Kidney (tissue), 22 donors: ENCODE data around the gene VCL. TPM values are rescaled to one million over a fixed set of nuclear protein-coding genes. Genes with fewer than 3 reads are reported as not detected.

ENCODE experiments used
- DNase-seq, 5 donors: peaks; one replicate each; pipeline ENCODE4 v3.0.0-alpha.2; 2013 to 2020
- FAIRE-seq: peaks from 2 replicates; lab custom pipeline; 2012; peaks lifted over from hg19 to GRCh38; lab: Jason Lieb, UNC
- H3K27ac ChIP-seq, 2 donors: one replicate each; pipeline ENCODE4 v1.7.0; 2013; ENCODE audit warnings: low read depth in 2 of 2, low read length in 2 of 2, inconsistent platforms in 1 of 2
- H3K27me3 ChIP-seq: one replicate; pipeline ENCODE4 v1.7.1; 2013; ENCODE audit warnings: low read length, inconsistent platforms; ENCODE audit not compliant: control insufficient read depth, insufficient read depth
- H3K36me3 ChIP-seq, 3 donors: one replicate each; pipeline versions ENCODE4 v1.7.0 to v1.7.1; 2013; ENCODE audit warnings: low read length in 3 of 3, control low read depth in 1 of 3, inconsistent platforms in 1 of 3; ENCODE audit not compliant: insufficient read depth in 3 of 3, control insufficient read depth in 2 of 3
- H3K4me1 ChIP-seq, 3 donors: one replicate each; pipeline versions ENCODE4 v1.7.0 to v1.7.1; 2013; ENCODE audit warnings: low read length in 3 of 3, inconsistent platforms in 1 of 3, low read depth in 1 of 3; ENCODE audit not compliant: control insufficient read depth in 2 of 3, insufficient read depth in 2 of 3
- H3K4me3 ChIP-seq, 3 donors: one replicate each; pipeline versions ENCODE4 v1.7.0 to v1.8.1; 2013; ENCODE audit warnings: low read length in 3 of 3, control low read depth in 1 of 3, inconsistent platforms in 1 of 3
- H3K9ac ChIP-seq, 3 donors: one replicate each; pipeline versions ENCODE4 v1.7.0 to v1.7.1; 2013; ENCODE audit warnings: low read length in 3 of 3, control low read depth in 1 of 3, inconsistent platforms in 1 of 3
- H3K9me3 ChIP-seq, 3 donors: one replicate each; pipeline versions ENCODE4 v1.7.0 to v1.7.1; 2013; ENCODE audit warnings: low read length in 3 of 3, control low read depth in 1 of 3, inconsistent platforms in 1 of 3; ENCODE audit not compliant: control insufficient read depth in 2 of 3, insufficient read depth in 1 of 3
- intact Hi-C: fragments of 100-400 bp; cut with DNase I; formaldehyde crosslinking; loops from one replicate; pipeline ENCODE4 v1.11.1; 2022
- long read RNA-seq, 10 donors: library from polyadenylated mRNA in 1 of 10; unstranded in 1 of 10; transcript quantifications; one replicate each; pipeline ENCODE4 v2.0.0 and lab custom pipeline, GENCODE V29; 2021 to 2026
- polyA plus RNA-seq: library from polyadenylated mRNA; stranded (reverse); fragments of 350-450 nt; fragmentation: Illumina TruSeq; extraction: RNeasy Lipid Tissue Mini Kit (QIAGEN cat#74804); gene quantifications from one replicate; pipeline ENCODE4 v1.2.3, GENCODE V29; 2014; ENCODE audit warnings: low read depth, low replicate concordance; ENCODE audit not compliant: insufficient read depth
- total RNA-seq: library from RNA; stranded (reverse); fragmentation: NEBNext Ultra II Directional; extraction: Animal tissue kit (Norgen Biotek cat#: 25700); gene quantifications from one replicate; pipeline ENCODE4 v1.2.1, GENCODE V29; 2021
- TF ChIP-seq, protein P1 (sequence below): IDR thresholded peaks from 3 replicates; pipeline ENCODE4 v1.5.1; 2012; ENCODE audit warnings: mild to moderate bottlenecking, moderate library complexity, borderline replicate concordance; ENCODE audit not compliant: insufficient read depth; ENCODE audit errors: extremely low read depth
- donor health status: control.
- donor health status: control.
- donor health status: control.
- donor health status: control.
- donor health status: control.
- donor health status: DM: yes; HTN: yes; CAD: no.
- donor health status: Normal renal cell carcinoma (clear cell type).

The VCL gene
- 167 TPM for total RNA-seq
- polyA plus RNA-seq: 23.8 TPM
- long read RNA-seq, donor 1, full-length matches to known transcripts: 8 of 17 reads
- long read RNA-seq, donor 1, partial matches to known transcripts: 0 of 17 reads
- long read RNA-seq, donor 1, other reads (novel, unspliced or antisense): 9 of 17 reads
- long read RNA-seq, donor 2, full-length matches to known transcripts: 11 of 71 reads
- long read RNA-seq, donor 2, partial matches to known transcripts: 60 of 71 reads
- long read RNA-seq, donor 2, other reads (novel, unspliced or antisense): 0 of 71 reads
- long read RNA-seq, donor 3, full-length matches to known transcripts: 10 of 10 reads
- long read RNA-seq, donor 3, partial matches to known transcripts: 0 of 10 reads
- long read RNA-seq, donor 3, other reads (novel, unspliced or antisense): 0 of 10 reads
- long read RNA-seq, donor 4, full-length matches to known transcripts: 7 of 28 reads
- long read RNA-seq, donor 4, partial matches to known transcripts: 14 of 28 reads
- long read RNA-seq, donor 4, other reads (novel, unspliced or antisense): 7 of 28 reads
- long read RNA-seq, donor 5, full-length matches to known transcripts: 1 of 1 reads
- long read RNA-seq, donor 5, partial matches to known transcripts: 0 of 1 reads
- long read RNA-seq, donor 5, other reads (novel, unspliced or antisense): 0 of 1 reads
- long read RNA-seq, donor 6, full-length matches to known transcripts: 4 of 28 reads
- long read RNA-seq, donor 6, partial matches to known transcripts: 24 of 28 reads
- long read RNA-seq, donor 6, other reads (novel, unspliced or antisense): 0 of 28 reads
- long read RNA-seq, donor 7, full-length matches to known transcripts: 37 of 154 reads
- long read RNA-seq, donor 7, partial matches to known transcripts: 26 of 154 reads
- long read RNA-seq, donor 7, other reads (novel, unspliced or antisense): 91 of 154 reads
- long read RNA-seq, donor 8, full-length matches to known transcripts: 11 of 11 reads
- long read RNA-seq, donor 8, partial matches to known transcripts: 0 of 11 reads
- long read RNA-seq, donor 8, other reads (novel, unspliced or antisense): 0 of 11 reads
- long read RNA-seq, donor 9, full-length matches to known transcripts: 5 of 5 reads
- long read RNA-seq, donor 9, partial matches to known transcripts: 0 of 5 reads
- long read RNA-seq, donor 9, other reads (novel, unspliced or antisense): 0 of 5 reads
- long read RNA-seq, donor 10, full-length matches to known transcripts: 16 of 61 reads
- long read RNA-seq, donor 10, partial matches to known transcripts: 45 of 61 reads
- long read RNA-seq, donor 10, other reads (novel, unspliced or antisense): 0 of 61 reads

DNA sequence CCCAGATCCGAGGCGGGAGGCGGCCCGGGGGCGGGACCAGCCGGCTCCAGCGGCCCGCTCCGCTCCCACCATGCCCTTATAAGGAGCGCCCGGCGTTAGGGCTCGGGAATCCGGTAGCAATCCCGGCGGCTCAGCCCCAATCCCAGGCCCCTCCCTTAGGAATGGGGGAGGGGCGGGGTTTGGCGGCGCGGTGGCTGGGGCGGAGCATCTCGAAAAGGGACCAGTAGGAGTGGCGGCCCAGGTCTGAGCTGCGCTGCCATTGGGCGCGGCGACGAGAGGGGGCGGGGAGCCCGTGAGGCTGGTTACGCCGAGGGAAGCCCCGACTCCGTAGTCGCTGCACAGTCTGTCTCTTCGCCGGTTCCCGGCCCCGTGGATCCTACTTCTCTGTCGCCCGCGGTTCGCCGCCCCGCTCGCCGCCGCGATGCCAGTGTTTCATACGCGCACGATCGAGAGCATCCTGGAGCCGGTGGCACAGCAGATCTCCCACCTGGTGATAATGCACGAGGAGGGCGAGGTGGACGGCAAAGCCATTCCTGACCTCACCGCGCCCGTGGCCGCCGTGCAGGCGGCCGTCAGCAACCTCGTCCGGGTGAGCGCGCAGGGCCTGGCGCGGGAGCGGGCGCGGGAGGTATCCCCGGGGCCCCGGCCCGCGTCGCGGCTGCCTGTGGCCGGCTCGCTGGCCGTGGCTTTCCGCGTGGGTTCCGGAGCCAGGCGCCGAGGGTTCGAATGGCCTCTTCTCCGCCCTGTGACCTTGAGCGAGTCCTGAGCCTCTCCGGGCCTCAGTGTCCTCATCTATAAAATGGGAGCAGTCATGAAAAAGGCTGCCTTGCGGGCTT is at the start of gene VCL:
Gene VCL, plus strand, starts transcription at position 330 of the 836 bp plus-strand sequence. Its CDS starts 92 bp downstream, at position 422.
- FAIRE-seq (peak; percentile 53), DNase-seq (peak; percentile 99 to 100 (median 99))
- peak within 1 kb of the TSS; percentile 86 to 97 (median 94) for H3K9ac ChIP-seq
- no peaks in the 10 kb centered on the region for H3K36me3 ChIP-seq
- peak within 1 kb of the TSS; percentile 87 to 97 (median 89) for H3K4me3 ChIP-seq
- H3K4me1 ChIP-seq: peaks cover 0 to 13% (median 4%) of the 10 kb centered on the region in 3 donors
- H3K27me3 ChIP-seq: no peaks in the 10 kb centered on the region
- H3K27ac ChIP-seq: peak within 1 kb of the TSS; percentile 89 to 95
- intact Hi-C loops: no loop called here
- H3K9me3 ChIP-seq: no peaks in the 10 kb centered on the region
- TF ChIP-seq, protein P1, sequence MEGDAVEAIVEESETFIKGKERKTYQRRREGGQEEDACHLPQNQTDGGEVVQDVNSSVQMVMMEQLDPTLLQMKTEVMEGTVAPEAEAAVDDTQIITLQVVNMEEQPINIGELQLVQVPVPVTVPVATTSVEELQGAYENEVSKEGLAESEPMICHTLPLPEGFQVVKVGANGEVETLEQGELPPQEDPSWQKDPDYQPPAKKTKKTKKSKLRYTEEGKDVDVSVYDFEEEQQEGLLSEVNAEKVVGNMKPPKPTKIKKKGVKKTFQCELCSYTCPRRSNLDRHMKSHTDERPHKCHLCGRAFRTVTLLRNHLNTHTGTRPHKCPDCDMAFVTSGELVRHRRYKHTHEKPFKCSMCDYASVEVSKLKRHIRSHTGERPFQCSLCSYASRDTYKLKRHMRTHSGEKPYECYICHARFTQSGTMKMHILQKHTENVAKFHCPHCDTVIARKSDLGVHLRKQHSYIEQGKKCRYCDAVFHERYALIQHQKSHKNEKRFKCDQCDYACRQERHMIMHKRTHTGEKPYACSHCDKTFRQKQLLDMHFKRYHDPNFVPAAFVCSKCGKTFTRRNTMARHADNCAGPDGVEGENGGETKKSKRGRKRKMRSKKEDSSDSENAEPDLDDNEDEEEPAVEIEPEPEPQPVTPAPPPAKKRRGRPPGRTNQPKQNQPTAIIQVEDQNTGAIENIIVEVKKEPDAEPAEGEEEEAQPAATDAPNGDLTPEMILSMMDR: no peak

DNA sequence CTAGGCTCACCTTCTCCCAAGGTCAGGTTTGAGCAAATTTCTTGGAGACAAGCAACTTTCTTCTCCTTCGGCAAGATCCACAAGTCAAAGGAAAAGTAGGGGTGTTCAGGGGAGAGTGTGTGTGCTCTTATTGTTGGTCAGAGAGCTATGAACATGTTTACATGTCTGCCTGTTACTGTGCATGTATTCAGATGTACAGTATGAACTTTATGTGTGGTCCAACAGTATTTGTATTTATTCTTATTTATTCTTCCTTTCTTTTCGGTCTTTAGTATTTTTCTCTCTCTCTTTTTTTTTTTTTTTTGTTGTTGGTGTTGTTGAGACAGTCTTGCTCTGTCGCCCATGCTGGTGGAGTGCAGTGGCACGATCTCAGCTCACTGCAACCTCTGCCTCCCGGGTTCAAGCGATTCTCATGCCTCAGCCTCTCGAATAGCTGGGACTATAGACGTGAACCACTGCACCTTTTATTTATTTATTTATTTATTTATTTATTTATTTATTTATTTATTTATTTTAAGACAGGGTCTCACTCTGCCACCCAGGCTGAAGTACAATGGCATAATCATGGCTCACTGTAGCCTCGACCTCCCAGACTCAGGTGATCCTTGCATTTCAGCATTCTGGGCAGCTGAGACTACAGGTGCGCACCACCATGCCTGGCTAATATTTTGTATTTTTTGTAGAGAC is 48.8 kb upstream of the VCL start:
- Histone ChIP-seq H3K9ac (no peak overlapping the region), H3K36me3 (no peaks in the 10 kb centered on the region), H3K4me1 (no peaks in the 10 kb centered on the region), H3K9me3 (no peaks in the 10 kb centered on the region), H3K27me3 (no peaks in the 10 kb centered on the region), H3K27ac (no peak overlapping the region), H3K4me3 (no peak overlapping the region)
- TF ChIP-seq, protein P1: no peak
- FAIRE-seq: no peak
- no peak for DNase-seq
- intact Hi-C loops: loop anchor here (10.0 kb wide), 1 partner anchor 64 kb away; no protein-coding TSS in a partner anchor
